ENCODE data around the gene GALNS.
"Not testable (repeated sequence)": the region's sequence is repeated elsewhere in the genome, so short reads cannot be mapped to it uniquely, and the experiment has no call there.

Gene GALNS

GRCh38 chr16:88799569-88800276 lies 57.0 kb downstream of the GALNS start:
- no peak for DNase-seq

- DNase-seq = no peak
These were observed 57.8 kb downstream of the GALNS start for GRCh38 chr16:88798772-88799455.

- DNase-seq = no peak
These were observed 58.7 kb downstream of the GALNS start for GRCh38 chr16:88798073-88798472.

GRCh38 chr16:88796278-88796677 lies 60.5 kb downstream of the GALNS start:
- DNase-seq = no peak

GRCh38 chr16:88793251-88793954 lies 63.3 kb downstream of the GALNS start:
- no peak for DNase-seq

- DNase-seq = no peak
These were observed 64.0 kb downstream of the GALNS start for GRCh38 chr16:88792668-88793250.

GRCh38 chr16:88792078-88792550 lies 64.6 kb downstream of the GALNS start:
- DNase-seq = no peak

- no peak for DNase-seq
These were observed 66.2 kb downstream of the GALNS start for GRCh38 chr16:88790312-88791211.

GRCh38 chr16:88789594-88789993 lies 67.2 kb downstream of the GALNS start:
- DNase-seq = no peak

GRCh38 chr16:88788749-88789148 lies 68.0 kb downstream of the GALNS start:
- not testable (repeated sequence) for DNase-seq

GRCh38 chr16:88787579-88788314 lies 69.0 kb downstream of the GALNS start:
- DNase-seq = no peak

- peak; percentile 71 for DNase-seq
These were observed 71.4 kb downstream of the GALNS start, which contains the start of gene PIEZO1 for GRCh38 chr16:88785106-88785924. PIEZO1 (minus strand) TSS chr16:88785220; CDS start chr16:88784964, 256 bp downstream.

GRCh38 chr16:88784856-88785105 lies 72.0 kb downstream of the GALNS start:
- DNase-seq = no peak

GRCh38 chr16:88784074-88784855 lies 72.5 kb downstream of the GALNS start:
- DNase-seq = peak; percentile 82

GRCh38 chr16:88783391-88784073 lies 73.2 kb downstream of the GALNS start:
- no peak for DNase-seq

GRCh38 chr16:88782454-88783390 lies 74.0 kb downstream of the GALNS start:
- no peak for DNase-seq

GRCh38 chr16:88781140-88782077 lies 75.3 kb downstream of the GALNS start:
- no peak for DNase-seq

Measured in right hindlimb (tissue), 1 donor.